Liver (tissue), 9 donors: ENCODE data around the gene IRF9. TPM values are rescaled to one million over a fixed set of nuclear protein-coding genes. Genes with fewer than 3 reads are reported as not detected.
A peak's percentile ranks its signal among the peaks of the same experiment; 100 is the strongest.

Source experiments
- DNase-seq: peaks from one replicate; pipeline ENCODE4 v3.0.0-alpha.2; 2017; ENCODE audit warnings: low spot score
- H3K27ac ChIP-seq, 2 donors: one replicate each; pipeline ENCODE4 v1.7.0; 2013; ENCODE audit warnings: inconsistent platforms in 2 of 2, low read length in 2 of 2, control low read depth in 1 of 2, low read depth in 1 of 2, mild to moderate bottlenecking in 1 of 2
- H3K27me3 ChIP-seq, 4 donors: one replicate each; pipeline versions ENCODE4 v1.6.1 to v1.7.0; 2013; ENCODE audit warnings: low read length in 3 of 4, inconsistent platforms in 1 of 4, mild to moderate bottlenecking in 1 of 4, moderate library complexity in 1 of 4; ENCODE audit not compliant: control insufficient read depth in 4 of 4, insufficient read depth in 4 of 4
- H3K36me3 ChIP-seq, 4 donors: one replicate each; pipeline versions ENCODE4 v1.6.1 to v1.7.0; 2013; ENCODE audit warnings: low read length in 3 of 4, mild to moderate bottlenecking in 3 of 4, low read depth in 1 of 4, moderate library complexity in 1 of 4; ENCODE audit not compliant: control insufficient read depth in 4 of 4, insufficient read depth in 3 of 4
- H3K4me1 ChIP-seq, 4 donors: one replicate each; pipeline versions ENCODE4 v1.6.1 to v1.7.0; 2013; ENCODE audit warnings: low read length in 3 of 4, mild to moderate bottlenecking in 3 of 4, moderate library complexity in 1 of 4; ENCODE audit not compliant: control insufficient read depth in 4 of 4, insufficient read depth in 4 of 4
- H3K4me3 ChIP-seq, 3 donors: one replicate each; pipeline versions ENCODE4 v1.6.1 to v1.7.0; 2013; ENCODE audit warnings: low read length in 3 of 3, control low read depth in 1 of 3, low read depth in 1 of 3, mild to moderate bottlenecking in 1 of 3
- H3K9ac ChIP-seq, 2 donors: one replicate each; pipeline ENCODE4 v1.7.0; 2013; ENCODE audit warnings: low read length in 2 of 2, mild to moderate bottlenecking in 2 of 2, moderate library complexity in 2 of 2, control low read depth in 1 of 2, low read depth in 1 of 2
- H3K9me3 ChIP-seq, 4 donors: one replicate each; pipeline versions ENCODE4 v1.6.1 to v1.7.0; 2013; ENCODE audit warnings: low read length in 3 of 4; ENCODE audit not compliant: control insufficient read depth in 4 of 4
- CTCF ChIP-seq: fragments of 150-350 bp; IDR thresholded peaks from 2 replicates; pipeline ENCODE4 v1.5.1; 2017; ENCODE audit warnings: improper control_type of control experiment, low read depth, low read length; ENCODE audit not compliant: missing input control
- EGR1 ChIP-seq, 2 donors: IDR thresholded peaks; 2 replicates each; pipeline ENCODE4 v1.6.1; 2016 to 2018; ENCODE audit warnings: antibody characterized with exemption in 2 of 2, low read depth in 2 of 2
- FOXA2 ChIP-seq: IDR thresholded peaks from 2 replicates; pipeline ENCODE4 v1.6.1; 2016; ENCODE audit warnings: antibody characterized with exemption
- GABPA ChIP-seq, 2 donors: IDR thresholded peaks in 1 of 2; conservative IDR thresholded peaks in 1 of 2; 2 replicates each; pipeline ENCODE4 v1.6.1; 2016; ENCODE audit warnings: antibody characterized with exemption in 2 of 2, mild to moderate bottlenecking in 1 of 2, moderate library complexity in 1 of 2
- HNF4A ChIP-seq, 2 donors: conservative IDR thresholded peaks; 2 replicates each; pipeline ENCODE4 v1.6.1; 2016; ENCODE audit warnings: antibody characterized with exemption in 2 of 2, mild to moderate bottlenecking in 2 of 2
- HNF4G ChIP-seq: IDR thresholded peaks from 2 replicates; pipeline ENCODE4 v1.6.1; 2016; ENCODE audit warnings: antibody characterized with exemption
- RAD21 ChIP-seq, 2 donors: IDR thresholded peaks; 2 replicates each; pipeline ENCODE4 v1.6.1; 2016; ENCODE audit warnings: antibody characterized with exemption in 2 of 2, mild to moderate bottlenecking in 2 of 2
- REST ChIP-seq: IDR thresholded peaks from 2 replicates; pipeline ENCODE4 v1.6.1; 2016; ENCODE audit warnings: antibody characterized with exemption, mild to moderate bottlenecking
- RXRA ChIP-seq, 2 donors: IDR thresholded peaks; 2 replicates each; pipeline ENCODE4 v1.6.1; 2017 to 2018; ENCODE audit warnings: antibody characterized with exemption in 2 of 2, mild to moderate bottlenecking in 1 of 2
- SP1 ChIP-seq: IDR thresholded peaks from 2 replicates; pipeline ENCODE4 v1.6.1; 2018; ENCODE audit warnings: antibody characterized with exemption, mild to moderate bottlenecking
- WGBS: extraction: QIAGEN DNeasy Blood & Tissue Kit; methylation state at CpG from one replicate; pipeline ENCODE4 v1.1.7; 2013; 5-methylcytosine and 5-hydroxymethylcytosine counted together
- polyA plus RNA-seq, 2 donors: library from polyadenylated mRNA; stranded (reverse) in 1 of 2; unstranded in 1 of 2; fragments of 200-250 nt in 1 of 2; fragments of >200 nt in 1 of 2; fragmentation: Nextera tagmentation in 1 of 2; extraction: Ambion mirVana in 1 of 2; gene quantifications; one replicate each; pipeline versions ENCODE4 v1.2.1 to v1.2.3, GENCODE V29; 2013 to 2015
- total RNA-seq, 2 donors: library from RNA; depleted of rRNA; stranded (reverse); fragments of >200 nt; gene quantifications; one replicate each; pipeline ENCODE4 v1.2.3, GENCODE V29; 2014
- donor health status: healthy.
- donor health status: healthy.
- donor health status: healthy.
- donor health status: healthy.
- donor health status: healthy.

IRF9 gene
- total and polyA plus RNA-seq, 4 donors: 37.9 to 60.9 (median 51.0) TPM

GRCh38 chr14:24116128-24116814 lies 44.8 kb upstream of the IRF9 start (continued):
- TF ChIP-seq REST: no peak

GRCh38 chr14:24117179-24117578 lies 43.9 kb upstream of the IRF9 start:
- 47% methylated on average over 6 of the region's 6 CpGs for WGBS
- Histone ChIP-seq H3K36me3 (peaks cover 21 to 39% (median 36%) of the 10 kb centered on the region in 4 donors), H3K4me1 (peaks cover 3 to 40% (median 33%) of the 10 kb centered on the region in 4 donors), H3K27ac (peak overlapping the region; percentile 29 to 100), H3K9ac (peak overlapping the region in 1 of 2 donors; percentile 97), H3K9me3 (no peaks in the 10 kb centered on the region), H3K4me3 (peak overlapping the region; percentile 61 to 91 (median 88)), H3K27me3 (no peaks in the 10 kb centered on the region)
- TF ChIP-seq RAD21 (IDR thresholded peaks at IDR 0.05): peak; percentile 14 to 27
- TF ChIP-seq RXRA (IDR thresholded peaks at IDR 0.05): no peak
- TF ChIP-seq HNF4A (conservative IDR thresholded peaks at IDR 0.05): peak in 1 of 2 donors; percentile 27
- no peak for TF ChIP-seq FOXA2
- DNase-seq: no peak

- 98% methylated on average over 6 of the region's 6 CpGs for WGBS
- no peak for TF ChIP-seq HNF4G
- TF ChIP-seq EGR1 (IDR thresholded peaks at IDR 0.05; ENCODE audit: low read depth in 2 of 2): no peak
- TF ChIP-seq CTCF: no peak
- TF ChIP-seq FOXA2: no peak
- no peak for TF ChIP-seq REST
- no peak for TF ChIP-seq HNF4A (conservative IDR thresholded peaks at IDR 0.05)
- TF ChIP-seq SP1: no peak
- no peak for TF ChIP-seq GABPA (IDR thresholded peaks at IDR 0.05 in 1 of 2, conservative IDR thresholded peaks at IDR 0.05 in 1 of 2)
- H3K4me1 ChIP-seq: peaks cover 3 to 34% (median 28%) of the 10 kb centered on the region in 4 donors
- DNase-seq: no peak
- no peaks in the 10 kb centered on the region for H3K9me3 ChIP-seq
- H3K36me3 ChIP-seq: peaks cover 28 to 60% (median 54%) of the 10 kb centered on the region in 4 donors
- no peak overlapping the region for H3K27ac ChIP-seq
- H3K27me3 ChIP-seq: no peaks in the 10 kb centered on the region
- H3K4me3 ChIP-seq: no peak overlapping the region
- H3K9ac ChIP-seq: no peak overlapping the region
Measured at GRCh38 chr14:24119691-24120090, 41.4 kb upstream of the IRF9 start.
